GM18867 (cell line): ENCODE results near the gene PRDX6.
"Not testable (repeated sequence)": the region's sequence is repeated elsewhere in the genome, so short reads cannot be mapped to it uniquely, and the experiment has no call there.

ENCODE experiments used
- ATAC-seq: cut with Tn5 transposase; IDR thresholded peaks from one replicate; pipeline ENCODE4 v1.9.1; 2021; ENCODE audit warnings: mild to moderate bottlenecking, moderate library complexity; ENCODE audit not compliant: unreplicated experiment

Gene PRDX6, protein sequence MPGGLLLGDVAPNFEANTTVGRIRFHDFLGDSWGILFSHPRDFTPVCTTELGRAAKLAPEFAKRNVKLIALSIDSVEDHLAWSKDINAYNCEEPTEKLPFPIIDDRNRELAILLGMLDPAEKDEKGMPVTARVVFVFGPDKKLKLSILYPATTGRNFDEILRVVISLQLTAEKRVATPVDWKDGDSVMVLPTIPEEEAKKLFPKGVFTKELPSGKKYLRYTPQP

GRCh38 chr1:173477286-173478093 lies at the start of gene PRDX6:
Gene PRDX6, plus strand, starts transcription at chr1:173477335. Its CDS starts 63 bp downstream, at chr1:173477398.
- ATAC-seq: peak; percentile 64

GRCh38 chr1:173429471-173430402 lies 47.4 kb upstream of the PRDX6 start:
- ATAC-seq: peak; percentile 77

DNA sequence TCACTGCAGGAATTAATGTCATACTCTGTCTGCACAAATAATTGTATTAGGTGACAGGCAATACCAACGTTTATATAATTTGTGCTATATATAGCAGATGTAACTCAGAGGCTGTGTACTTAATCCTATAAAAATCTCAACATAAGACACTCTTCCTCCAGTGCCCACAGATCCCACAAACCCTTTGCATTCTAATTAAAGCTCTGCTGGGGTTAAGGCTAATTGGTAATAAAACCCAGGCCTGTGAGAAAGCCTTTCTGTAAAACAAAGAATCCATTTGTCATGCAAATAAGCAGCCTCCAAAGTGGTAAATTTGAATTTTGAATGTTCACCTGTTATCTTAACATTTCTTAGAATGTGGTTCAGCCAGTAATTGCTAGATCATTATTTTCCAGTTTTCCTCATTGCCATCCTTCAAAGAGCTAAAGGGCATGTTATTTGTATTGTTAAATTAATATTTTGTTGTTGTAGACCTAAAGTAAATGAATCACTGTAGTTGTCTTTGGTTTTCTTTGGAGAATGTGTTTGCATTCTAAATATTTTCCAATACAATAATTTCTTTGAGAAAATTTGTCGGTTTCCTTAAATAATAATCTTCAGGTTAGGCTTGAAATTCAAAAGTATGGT lies 46.3 kb upstream of the PRDX6 start:
- ATAC-seq: no peak

- peak; percentile 66 for ATAC-seq
These were observed 45.7 kb upstream of the PRDX6 start for GRCh38 chr1:173431304-173432045.

DNA sequence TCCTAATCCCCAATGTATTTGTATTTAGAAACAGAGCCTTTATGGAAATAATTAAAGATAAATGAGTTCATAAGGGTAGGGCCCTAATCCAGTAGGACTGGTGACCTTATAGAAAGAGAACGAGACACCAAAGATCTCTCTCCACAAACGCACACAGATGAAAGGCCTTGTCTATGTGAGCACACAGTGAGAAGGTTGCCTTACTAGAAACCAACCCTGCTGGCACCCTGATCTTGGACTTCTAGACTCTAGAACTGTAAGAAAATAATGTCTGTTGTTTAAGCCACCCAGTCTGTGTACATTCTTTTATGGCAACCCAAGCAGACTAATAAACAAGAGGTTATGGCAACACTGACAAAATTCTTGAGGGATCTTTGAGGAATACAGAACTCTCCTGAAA lies 44.8 kb upstream of the PRDX6 start:
- ATAC-seq: no peak

DNA sequence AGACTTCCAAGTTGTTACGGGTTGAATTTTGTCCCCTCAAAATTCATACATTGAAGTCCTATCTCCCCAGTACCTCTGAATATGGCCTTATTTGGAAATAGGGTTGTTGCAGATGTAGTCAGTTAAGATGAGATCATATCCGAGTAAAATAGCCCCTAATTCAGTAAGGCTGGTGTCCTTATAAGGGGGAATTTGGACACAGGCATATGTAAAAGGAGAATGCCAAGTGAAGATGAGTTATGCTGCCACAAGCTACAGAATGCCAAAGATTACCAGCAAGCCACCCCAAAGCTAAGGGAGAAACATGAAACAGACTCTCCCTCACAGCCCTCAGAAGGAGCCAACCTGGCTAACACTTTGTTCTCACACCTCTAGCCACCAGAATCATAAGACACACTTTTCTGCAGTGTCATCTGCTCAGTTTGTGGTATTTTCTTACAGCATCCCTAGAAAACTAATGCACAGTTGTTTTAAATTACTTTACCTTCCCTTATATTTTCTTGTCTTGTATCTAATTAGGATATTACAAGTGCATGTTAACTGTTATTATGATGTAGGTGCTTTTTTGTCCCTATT lies 43.3 kb upstream of the PRDX6 start:
- ATAC-seq: no peak

- ATAC-seq: no peak
These were observed 40.2 kb upstream of the PRDX6 start for GRCh38 chr1:173436841-173437428.

DNA sequence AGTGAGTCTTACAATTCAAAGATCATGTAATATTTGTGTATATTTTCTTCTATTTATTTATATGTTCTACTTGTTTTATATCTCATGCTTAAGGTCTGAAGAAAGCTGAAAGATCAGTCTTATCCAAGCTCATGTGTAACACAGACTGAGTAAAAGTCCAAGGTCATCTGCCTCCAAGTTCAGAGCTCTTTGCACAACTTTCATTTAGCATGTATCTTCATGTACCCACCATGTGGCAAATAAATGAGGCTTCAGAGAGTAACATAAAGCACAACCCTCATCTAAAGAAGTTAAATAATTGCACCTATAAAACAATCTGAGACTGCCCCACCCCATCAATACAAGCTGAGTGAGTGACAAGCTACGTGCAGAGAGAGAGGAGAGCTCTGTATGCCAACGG lies 38.5 kb upstream of the PRDX6 start:
- ATAC-seq: no peak

- ATAC-seq: no peak
These were observed 36.7 kb upstream of the PRDX6 start for GRCh38 chr1:173440430-173440829.

GRCh38 chr1:173444757-173445156 lies 32.4 kb upstream of the PRDX6 start:
- ATAC-seq: peak; percentile 45

- peak; percentile 69 for ATAC-seq
These were observed 32.0 kb upstream of the PRDX6 start for GRCh38 chr1:173445164-173445563.

DNA sequence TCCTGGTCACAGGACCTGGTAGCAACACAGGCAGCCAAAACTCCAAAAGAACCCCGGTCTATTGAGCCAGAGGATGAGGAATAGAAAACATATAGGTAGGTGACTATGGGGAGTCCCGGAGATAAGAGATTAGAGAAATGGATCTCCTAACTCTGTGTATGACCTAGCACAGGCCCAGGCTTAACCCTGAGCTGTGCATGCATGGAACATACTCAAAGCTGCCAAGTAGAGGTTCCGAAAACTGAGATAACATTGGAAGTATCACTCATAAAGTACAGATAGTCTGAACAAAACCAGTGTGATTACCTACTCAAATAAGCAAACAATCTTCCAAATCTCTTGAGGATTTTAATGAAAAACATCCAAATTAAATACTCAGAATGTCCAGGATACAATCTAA lies 31.5 kb upstream of the PRDX6 start:
- ATAC-seq: no peak

DNA sequence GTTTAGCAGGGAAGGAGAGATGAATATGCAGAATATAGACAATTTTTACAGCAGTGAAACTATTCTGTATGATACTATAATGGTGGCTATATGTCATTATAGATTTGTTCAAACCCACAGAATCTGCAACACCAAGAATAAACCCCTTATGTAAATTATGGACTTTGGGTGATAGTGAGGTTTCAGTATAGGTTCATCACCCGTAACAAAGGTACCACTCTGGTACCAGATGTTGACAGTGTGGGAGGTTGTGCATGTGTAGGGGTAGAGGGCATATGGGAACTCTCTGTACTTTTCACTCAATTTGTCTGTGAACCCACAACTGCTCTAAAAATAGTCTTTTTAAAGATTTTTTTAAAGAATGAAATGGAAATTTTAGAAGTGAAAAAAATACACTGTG lies 29.9 kb upstream of the PRDX6 start:
- peak; percentile 85 for ATAC-seq

- ATAC-seq: no peak
These were observed 28.2 kb upstream of the PRDX6 start for GRCh38 chr1:173448945-173449344.

GRCh38 chr1:173451981-173452380 lies 25.2 kb upstream of the PRDX6 start:
- ATAC-seq: no peak

GRCh38 chr1:173453982-173454381 lies 23.2 kb upstream of the PRDX6 start:
- no peak for ATAC-seq

- ATAC-seq: no peak
These were observed 22.1 kb upstream of the PRDX6 start for GRCh38 chr1:173454966-173455524.

- ATAC-seq: no peak
These were observed 17.2 kb upstream of the PRDX6 start for GRCh38 chr1:173459885-173460284.

GRCh38 chr1:173462666-173463065 lies 14.5 kb upstream of the PRDX6 start:
- not testable (repeated sequence) for ATAC-seq
